AG09309 (cell line): Measurements from ENCODE around the gene ATP8B1.

Source experiments
- DNase-seq: peaks from one replicate; pipeline ENCODE4 v3.0.0-alpha.2; 2010; ENCODE audit warnings: low read depth
- H3K4me3 ChIP-seq: 2 replicates; pipeline ENCODE4 v1.5.1; 2011; ENCODE audit warnings: mild to moderate bottlenecking, low read depth, low read length, moderate library complexity; ENCODE audit not compliant: control insufficient read depth
- CTCF ChIP-seq: IDR thresholded peaks from 2 replicates; pipeline ENCODE4 v1.5.1; 2011; ENCODE audit warnings: mild to moderate bottlenecking, low read depth, low read length, inconsistent platforms; ENCODE audit not compliant: insufficient read depth, control insufficient read depth; ENCODE audit errors: missing control alignments

The ATP8B1 gene

GRCh38 chr18:57666818-57667497, 136.2 kb downstream of the ATP8B1 start:
- DNase-seq = peak; percentile 77
- TF ChIP-seq CTCF = no peak
- H3K4me3 ChIP-seq = no peak overlapping the region

GRCh38 chr18:57664568-57665165, 138.4 kb downstream of the ATP8B1 start:
- DNase-seq = no peak
- TF ChIP-seq CTCF = no peak
- H3K4me3 ChIP-seq = no peak overlapping the region

- no peak for TF ChIP-seq CTCF
- peak; percentile 51 for DNase-seq
- no peak overlapping the region for H3K4me3 ChIP-seq
These were observed 142.2 kb downstream of the ATP8B1 start for GRCh38 chr18:57660961-57661360.

- no peak for DNase-seq
- TF ChIP-seq CTCF = no peak
- no peak overlapping the region for H3K4me3 ChIP-seq
These were observed 143.5 kb downstream of the ATP8B1 start for GRCh38 chr18:57659460-57660102.

- H3K4me3 ChIP-seq = no peak overlapping the region
- DNase-seq = no peak
- TF ChIP-seq CTCF = no peak
These were observed 145.6 kb downstream of the ATP8B1 start for GRCh38 chr18:57657542-57657941.

- no peak overlapping the region for H3K4me3 ChIP-seq
- TF ChIP-seq CTCF = no peak
- no peak for DNase-seq
These were observed 147.4 kb downstream of the ATP8B1 start for GRCh38 chr18:57655740-57656139.
